ENCODE results near the gene CBX2.

CBX2 gene

DNA sequence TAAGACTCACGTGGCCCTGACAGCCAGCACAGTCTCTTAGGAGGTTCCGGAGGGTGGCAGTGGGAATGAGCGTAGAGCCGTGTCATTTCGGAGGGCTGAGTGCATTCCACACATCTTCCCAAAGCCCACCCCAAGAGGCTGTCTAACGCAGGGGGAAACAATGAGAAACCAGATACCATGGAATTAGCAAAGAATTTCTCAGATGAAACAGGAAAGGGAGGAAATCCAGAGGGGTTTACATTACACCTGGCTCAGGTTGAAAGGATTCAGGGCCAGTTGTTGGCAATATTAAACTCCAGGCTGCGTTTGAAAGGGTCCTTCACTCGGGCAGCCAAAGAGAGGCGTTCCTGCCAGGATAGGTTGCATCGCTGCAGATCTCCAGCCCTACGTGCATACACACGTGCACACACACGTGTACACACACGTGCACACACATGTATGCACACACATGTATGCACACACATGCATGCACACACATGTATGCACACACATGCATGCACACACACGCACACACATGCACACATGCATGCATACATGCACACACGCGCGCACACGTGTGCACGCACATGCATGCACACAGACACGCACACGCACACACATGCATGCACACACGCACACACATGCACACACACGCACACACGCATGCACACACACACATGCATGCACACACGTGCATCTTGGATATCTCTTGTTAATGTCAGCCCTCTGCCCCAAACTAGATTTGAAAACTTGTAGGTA lies 49.1 kb downstream of the CBX2 start:
- TF ChIP-seq SPI1 (IDR thresholded peaks at IDR 0.05; ENCODE audit: borderline replicate concordance, low read depth) (no peak), GABPA (IDR thresholded peaks at IDR 0.05; ENCODE audit: low read depth) (no peak), POLR2AphosphoS5 (IDR thresholded peaks at IDR 0.05; ENCODE audit: low read depth) (no peak)
- TF ChIP-seq, protein P1, sequence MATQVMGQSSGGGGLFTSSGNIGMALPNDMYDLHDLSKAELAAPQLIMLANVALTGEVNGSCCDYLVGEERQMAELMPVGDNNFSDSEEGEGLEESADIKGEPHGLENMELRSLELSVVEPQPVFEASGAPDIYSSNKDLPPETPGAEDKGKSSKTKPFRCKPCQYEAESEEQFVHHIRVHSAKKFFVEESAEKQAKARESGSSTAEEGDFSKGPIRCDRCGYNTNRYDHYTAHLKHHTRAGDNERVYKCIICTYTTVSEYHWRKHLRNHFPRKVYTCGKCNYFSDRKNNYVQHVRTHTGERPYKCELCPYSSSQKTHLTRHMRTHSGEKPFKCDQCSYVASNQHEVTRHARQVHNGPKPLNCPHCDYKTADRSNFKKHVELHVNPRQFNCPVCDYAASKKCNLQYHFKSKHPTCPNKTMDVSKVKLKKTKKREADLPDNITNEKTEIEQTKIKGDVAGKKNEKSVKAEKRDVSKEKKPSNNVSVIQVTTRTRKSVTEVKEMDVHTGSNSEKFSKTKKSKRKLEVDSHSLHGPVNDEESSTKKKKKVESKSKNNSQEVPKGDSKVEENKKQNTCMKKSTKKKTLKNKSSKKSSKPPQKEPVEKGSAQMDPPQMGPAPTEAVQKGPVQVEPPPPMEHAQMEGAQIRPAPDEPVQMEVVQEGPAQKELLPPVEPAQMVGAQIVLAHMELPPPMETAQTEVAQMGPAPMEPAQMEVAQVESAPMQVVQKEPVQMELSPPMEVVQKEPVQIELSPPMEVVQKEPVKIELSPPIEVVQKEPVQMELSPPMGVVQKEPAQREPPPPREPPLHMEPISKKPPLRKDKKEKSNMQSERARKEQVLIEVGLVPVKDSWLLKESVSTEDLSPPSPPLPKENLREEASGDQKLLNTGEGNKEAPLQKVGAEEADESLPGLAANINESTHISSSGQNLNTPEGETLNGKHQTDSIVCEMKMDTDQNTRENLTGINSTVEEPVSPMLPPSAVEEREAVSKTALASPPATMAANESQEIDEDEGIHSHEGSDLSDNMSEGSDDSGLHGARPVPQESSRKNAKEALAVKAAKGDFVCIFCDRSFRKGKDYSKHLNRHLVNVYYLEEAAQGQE (IDR thresholded peaks at IDR 0.05; ENCODE audit: insufficient replicate concordance, low read depth) = no peak
- TF ChIP-seq, protein P2, sequence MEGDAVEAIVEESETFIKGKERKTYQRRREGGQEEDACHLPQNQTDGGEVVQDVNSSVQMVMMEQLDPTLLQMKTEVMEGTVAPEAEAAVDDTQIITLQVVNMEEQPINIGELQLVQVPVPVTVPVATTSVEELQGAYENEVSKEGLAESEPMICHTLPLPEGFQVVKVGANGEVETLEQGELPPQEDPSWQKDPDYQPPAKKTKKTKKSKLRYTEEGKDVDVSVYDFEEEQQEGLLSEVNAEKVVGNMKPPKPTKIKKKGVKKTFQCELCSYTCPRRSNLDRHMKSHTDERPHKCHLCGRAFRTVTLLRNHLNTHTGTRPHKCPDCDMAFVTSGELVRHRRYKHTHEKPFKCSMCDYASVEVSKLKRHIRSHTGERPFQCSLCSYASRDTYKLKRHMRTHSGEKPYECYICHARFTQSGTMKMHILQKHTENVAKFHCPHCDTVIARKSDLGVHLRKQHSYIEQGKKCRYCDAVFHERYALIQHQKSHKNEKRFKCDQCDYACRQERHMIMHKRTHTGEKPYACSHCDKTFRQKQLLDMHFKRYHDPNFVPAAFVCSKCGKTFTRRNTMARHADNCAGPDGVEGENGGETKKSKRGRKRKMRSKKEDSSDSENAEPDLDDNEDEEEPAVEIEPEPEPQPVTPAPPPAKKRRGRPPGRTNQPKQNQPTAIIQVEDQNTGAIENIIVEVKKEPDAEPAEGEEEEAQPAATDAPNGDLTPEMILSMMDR (IDR thresholded peaks at IDR 0.05; ENCODE audit: insufficient read depth, low read length) = no peak
- Histone ChIP-seq H3K27me3 (ENCODE audit: insufficient read depth, poor library complexity, severe bottlenecking) (no peaks in the 10 kb centered on the region), H3K4me3 (replicated peaks; ENCODE audit: insufficient read depth, low read length) (no peak overlapping the region), H3K27ac (replicated peaks) (no peak overlapping the region)
- DNase-seq (ENCODE audit: low read depth in 1 of 2, low spot score in 1 of 2) = no peak

DNA sequence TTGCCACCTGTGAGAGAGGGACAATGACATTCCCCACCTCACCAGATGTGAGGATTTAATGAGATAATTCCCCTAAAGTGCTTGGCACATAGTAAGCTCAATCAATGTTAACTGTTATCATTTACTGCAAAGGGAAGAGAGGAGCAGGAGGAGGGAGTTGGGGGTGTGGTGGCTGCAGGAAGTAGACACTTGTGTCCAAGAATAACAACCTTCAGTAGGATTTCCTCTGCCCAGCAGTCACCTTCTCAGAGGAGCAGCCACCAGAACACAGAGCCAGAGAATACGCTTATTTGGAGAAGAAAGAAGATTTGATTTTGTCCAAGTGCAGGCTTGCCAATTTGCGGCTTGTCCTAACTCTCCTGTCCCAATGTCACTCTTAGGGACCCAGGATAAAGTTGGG lies 51.1 kb downstream of the CBX2 start:
- H3K27me3 ChIP-seq (ENCODE audit: insufficient read depth, poor library complexity, severe bottlenecking) = no peaks in the 10 kb centered on the region

DNA sequence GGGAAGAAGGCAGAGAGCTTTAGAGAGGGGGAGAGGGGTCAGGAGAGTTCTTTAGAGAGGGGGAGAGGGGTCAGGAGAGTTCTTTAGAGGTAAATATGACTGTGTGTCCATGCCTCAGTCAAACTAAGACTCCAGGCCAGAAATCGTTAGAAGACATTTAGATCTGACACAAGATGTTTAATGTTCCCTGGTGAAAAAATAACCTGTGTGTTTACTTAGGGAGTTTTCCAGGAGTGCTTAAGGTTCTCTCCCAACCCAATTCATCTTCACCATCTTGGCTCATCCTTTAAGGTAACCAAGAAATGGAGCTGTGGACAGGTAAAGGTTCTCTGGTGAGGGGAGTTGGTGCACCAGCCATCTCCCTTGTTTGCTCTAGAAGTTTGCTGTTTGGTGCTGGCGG lies 51.5 kb downstream of the CBX2 start:
- Histone ChIP-seq H3K27me3 (ENCODE audit: insufficient read depth, poor library complexity, severe bottlenecking) (no peaks in the 10 kb centered on the region), H3K27ac (replicated peaks) (no peak overlapping the region), H3K4me3 (replicated peaks; ENCODE audit: insufficient read depth, low read length) (no peak overlapping the region)
- TF ChIP-seq, protein P2 (IDR thresholded peaks at IDR 0.05; ENCODE audit: insufficient read depth, low read length) = no peak
- TF ChIP-seq GABPA (IDR thresholded peaks at IDR 0.05; ENCODE audit: low read depth) = no peak
- no peak for TF ChIP-seq POLR2AphosphoS5 (IDR thresholded peaks at IDR 0.05; ENCODE audit: low read depth)
- no peak for TF ChIP-seq SPI1 (IDR thresholded peaks at IDR 0.05; ENCODE audit: borderline replicate concordance, low read depth)
- TF ChIP-seq, protein P1 (IDR thresholded peaks at IDR 0.05; ENCODE audit: insufficient replicate concordance, low read depth) = no peak
- DNase-seq (ENCODE audit: low read depth in 1 of 2, low spot score in 1 of 2) = no peak

More for the DNA sequence above, 51.1 kb downstream of the CBX2 start:
- DNase-seq (ENCODE audit: low read depth in 1 of 2, low spot score in 1 of 2) = no peak
- no peak overlapping the region for H3K27ac ChIP-seq (replicated peaks)
- H3K4me3 ChIP-seq (replicated peaks; ENCODE audit: insufficient read depth, low read length) = no peak overlapping the region
- TF ChIP-seq GABPA (IDR thresholded peaks at IDR 0.05; ENCODE audit: low read depth) = no peak
- TF ChIP-seq, protein P2 (IDR thresholded peaks at IDR 0.05; ENCODE audit: insufficient read depth, low read length) = no peak
- no peak for TF ChIP-seq POLR2AphosphoS5 (IDR thresholded peaks at IDR 0.05; ENCODE audit: low read depth)
- TF ChIP-seq SPI1 (IDR thresholded peaks at IDR 0.05; ENCODE audit: borderline replicate concordance, low read depth) = no peak
- TF ChIP-seq, protein P1 (IDR thresholded peaks at IDR 0.05; ENCODE audit: insufficient replicate concordance, low read depth) = no peak

Data from HL-60 (cell line).